IPS-11a (cell line): Measurements from ENCODE around the gene ISOC2.

Experiments
- H3K4me3 ChIP-seq: one replicate; pipeline ENCODE4 v1.5.1; 2013; ENCODE audit warnings: low read depth, low read length, control low read depth

ISOC2 gene

GRCh38 chr19:55479451-55480230, 18.2 kb upstream of the ISOC2 start:
- no peak overlapping the region for H3K4me3 ChIP-seq

GRCh38 chr19:55479045-55479444, 17.6 kb upstream of the ISOC2 start:
- H3K4me3 ChIP-seq, result no peak overlapping the region

- no peak overlapping the region for H3K4me3 ChIP-seq
Observed at GRCh38 chr19:55478364-55478763, 16.9 kb upstream of the ISOC2 start.

- no peak overlapping the region for H3K4me3 ChIP-seq
Observed at GRCh38 chr19:55477905-55478304, 16.5 kb upstream of the ISOC2 start.

- H3K4me3 ChIP-seq, result peak within 1 kb of the TSS; percentile 58
Observed at GRCh38 chr19:55476100-55476775, 14.8 kb upstream of the ISOC2 start, which contains the start of gene ZNF628. Gene ZNF628, plus strand, starts transcription at chr19:55476617. Its CDS starts 3,294 bp downstream, at chr19:55479911.

- H3K4me3 ChIP-seq, result no peak overlapping the region
Observed at GRCh38 chr19:55474269-55475265, 13.1 kb upstream of the ISOC2 start.

GRCh38 chr19:55473225-55474012, 12.0 kb upstream of the ISOC2 start:
- H3K4me3 ChIP-seq, result no peak overlapping the region

- no peak overlapping the region for H3K4me3 ChIP-seq
Observed at GRCh38 chr19:55472463-55472862, 11.0 kb upstream of the ISOC2 start.

GRCh38 chr19:55471266-55471665, 9.8 kb upstream of the ISOC2 start:
- H3K4me3 ChIP-seq, result no peak overlapping the region

GRCh38 chr19:55468054-55468393, 6.6 kb upstream of the ISOC2 start:
- H3K4me3 ChIP-seq, result no peak overlapping the region

GRCh38 chr19:55467236-55468053, 6.0 kb upstream of the ISOC2 start:
- H3K4me3 ChIP-seq, result no peak overlapping the region

- no peak overlapping the region for H3K4me3 ChIP-seq
Observed at GRCh38 chr19:55466241-55466614, 4.8 kb upstream of the ISOC2 start.

- no peak overlapping the region for H3K4me3 ChIP-seq
Observed at GRCh38 chr19:55465460-55466240, 4.2 kb upstream of the ISOC2 start.

- H3K4me3 ChIP-seq, result peak within 1 kb of the TSS; percentile 45
Observed at GRCh38 chr19:55464662-55465054, 3.2 kb upstream of the ISOC2 start, which contains the start of gene C19orf85. Gene C19orf85, minus strand, starts transcription at chr19:55464751. Its CDS starts 197 bp downstream, at chr19:55464554.

GRCh38 chr19:55464039-55464661, 2.7 kb upstream of the ISOC2 start:
- peak overlapping the region; percentile 45 for H3K4me3 ChIP-seq

GRCh38 chr19:55463583-55464031, 2.2 kb upstream of the ISOC2 start:
- H3K4me3 ChIP-seq, result peak overlapping the region; percentile 45

GRCh38 chr19:55462722-55463121, 1.3 kb upstream of the ISOC2 start:
- H3K4me3 ChIP-seq, result no peak overlapping the region

GRCh38 chr19:55461974-55462626, 658 bp upstream of the ISOC2 start:
- H3K4me3 ChIP-seq, result no peak overlapping the region
